ENCODE data around the gene TMEM120B.

GRCh38 chr12:121802843-121803698 lies 90.5 kb downstream of the TMEM120B start:
- TF ChIP-seq CTCF (IDR thresholded peaks at IDR 0.05; ENCODE audit: low read depth, low read length), result no peak
- TF ChIP-seq EZH2phosphoT487 (IDR thresholded peaks at IDR 0.05; ENCODE audit: low read depth), result no peak

Measured in OCI-LY3 (cell line).